Rectal smooth muscle tissue (tissue), 1 donor: ENCODE data around the gene AIF1L.

Experiments
- H3K27ac ChIP-seq: one replicate; pipeline ENCODE4 v1.7.0; 2013; ENCODE audit warnings: low read depth, low read length, inconsistent platforms
- H3K27me3 ChIP-seq: one replicate; pipeline ENCODE4 v1.7.0; 2013; ENCODE audit warnings: low read length; ENCODE audit not compliant: control insufficient read depth, insufficient read depth
- H3K36me3 ChIP-seq: one replicate; pipeline ENCODE4 v1.7.0; 2013; ENCODE audit warnings: low read length; ENCODE audit not compliant: control insufficient read depth, insufficient read depth
- H3K4me1 ChIP-seq: one replicate; pipeline ENCODE4 v1.7.0; 2013; ENCODE audit warnings: low read length; ENCODE audit not compliant: control insufficient read depth, insufficient read depth
- H3K4me3 ChIP-seq: one replicate; pipeline ENCODE4 v1.7.0; 2013; ENCODE audit warnings: low read length
- H3K9ac ChIP-seq: one replicate; pipeline ENCODE4 v1.7.0; 2013; ENCODE audit warnings: low read length

The AIF1L gene

GRCh38 chr9:131062969-131063368, 33.4 kb upstream of the AIF1L start:
- Histone ChIP-seq H3K4me3 (no peak overlapping the region), H3K27me3 (no peaks in the 10 kb centered on the region), H3K9ac (no peak overlapping the region), H3K27ac (no peak overlapping the region), H3K36me3 (no peaks in the 10 kb centered on the region), H3K4me1 (no peaks in the 10 kb centered on the region)

DNA sequence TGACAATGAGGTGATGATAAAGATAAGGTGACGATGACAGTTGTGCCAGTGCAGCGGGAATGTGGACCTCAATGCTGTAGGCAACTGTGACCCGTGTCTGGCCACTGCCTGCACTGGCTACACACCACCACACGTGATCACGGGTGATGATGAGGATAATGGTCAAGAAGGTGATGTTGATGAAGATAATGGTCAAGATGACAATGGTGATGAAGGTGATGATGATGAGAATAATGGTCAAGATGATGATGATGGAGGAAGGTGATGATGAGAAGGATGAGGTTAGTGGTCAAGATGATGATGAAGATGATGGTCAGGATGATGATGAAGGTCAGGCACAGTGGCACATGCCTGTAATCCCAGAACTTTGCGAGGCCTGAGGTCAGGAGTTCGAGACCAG, 30.7 kb upstream of the AIF1L start:
- Histone ChIP-seq H3K4me3 (no peak overlapping the region), H3K36me3 (no peaks in the 10 kb centered on the region), H3K27ac (no peak overlapping the region), H3K27me3 (no peaks in the 10 kb centered on the region), H3K4me1 (no peaks in the 10 kb centered on the region), H3K9ac (no peak overlapping the region)

- no peak overlapping the region for H3K4me3 ChIP-seq
- H3K9ac ChIP-seq: no peak overlapping the region
- no peaks in the 10 kb centered on the region for H3K27me3 ChIP-seq
- H3K36me3 ChIP-seq: no peaks in the 10 kb centered on the region
- H3K4me1 ChIP-seq: no peaks in the 10 kb centered on the region
- no peak overlapping the region for H3K27ac ChIP-seq
These were observed 28.7 kb upstream of the AIF1L start for GRCh38 chr9:131067625-131068024.

DNA sequence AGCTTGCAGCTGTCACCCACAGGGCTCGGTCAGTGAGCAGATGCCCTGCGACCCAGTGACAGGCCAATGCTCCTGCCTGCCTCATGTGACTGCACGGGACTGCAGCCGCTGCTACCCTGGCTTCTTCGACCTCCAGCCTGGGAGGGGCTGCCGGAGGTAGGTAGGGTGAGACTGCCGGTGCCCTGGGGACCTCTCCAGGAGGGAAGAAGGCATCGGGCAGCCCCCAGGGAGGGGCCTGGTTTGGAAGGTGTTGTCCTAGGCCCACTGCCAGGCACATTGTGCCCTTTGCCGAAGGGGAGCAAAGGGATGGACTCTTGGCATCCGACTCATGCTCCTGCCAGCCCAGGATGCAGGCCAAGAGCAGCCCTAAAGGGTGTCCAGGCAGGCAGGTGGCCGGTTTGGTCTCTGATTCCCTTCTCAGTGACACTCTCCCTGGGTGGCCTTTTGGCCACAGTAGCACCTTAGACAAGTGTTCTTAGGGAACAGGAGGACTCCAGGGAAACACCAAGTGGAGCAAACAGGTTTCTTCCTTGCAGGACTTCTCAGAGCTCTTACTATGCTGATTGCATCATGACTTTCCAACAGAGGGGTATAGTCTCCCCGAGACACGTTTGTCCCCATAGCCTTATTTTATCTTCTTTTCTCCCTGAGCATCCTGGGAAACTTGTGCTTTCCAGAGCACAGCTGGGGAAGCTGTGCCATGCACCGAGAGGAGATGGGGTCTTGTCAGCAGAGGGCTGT, 28.1 kb upstream of the AIF1L start:
- no peak overlapping the region for H3K27ac ChIP-seq
- H3K9ac ChIP-seq: no peak overlapping the region
- H3K4me3 ChIP-seq: no peak overlapping the region

DNA sequence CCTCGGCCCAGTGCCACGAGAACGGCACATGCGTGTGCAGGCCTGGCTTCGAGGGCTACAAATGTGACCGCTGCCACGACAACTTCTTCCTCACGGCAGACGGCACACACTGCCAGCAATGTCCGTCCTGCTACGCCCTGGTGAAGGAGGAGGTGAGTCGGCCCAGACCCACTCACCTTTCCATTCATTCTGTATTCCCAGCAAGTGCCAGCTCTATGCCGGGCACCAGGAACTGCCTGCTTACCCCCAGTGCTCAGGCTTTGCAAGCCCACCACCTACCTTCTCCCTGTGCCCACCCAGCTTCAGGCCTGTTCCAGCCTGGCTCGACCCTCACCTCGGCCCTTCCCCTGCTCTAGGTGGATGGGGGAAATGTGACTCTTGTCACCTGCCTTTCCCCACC, 26.6 kb upstream of the AIF1L start:
- Histone ChIP-seq H3K27me3 (no peaks in the 10 kb centered on the region), H3K4me1 (no peaks in the 10 kb centered on the region), H3K36me3 (no peaks in the 10 kb centered on the region), H3K27ac (no peak overlapping the region), H3K4me3 (no peak overlapping the region), H3K9ac (no peak overlapping the region)

More for the DNA sequence above, 28.1 kb upstream of the AIF1L start:
- H3K36me3 ChIP-seq: no peaks in the 10 kb centered on the region
- H3K4me1 ChIP-seq: no peaks in the 10 kb centered on the region
- H3K27me3 ChIP-seq: no peaks in the 10 kb centered on the region

GRCh38 chr9:131072107-131072870, 24.0 kb upstream of the AIF1L start:
- Histone ChIP-seq H3K27ac (no peak overlapping the region), H3K4me3 (no peak overlapping the region), H3K9ac (no peak overlapping the region), H3K27me3 (no peaks in the 10 kb centered on the region), H3K4me1 (no peaks in the 10 kb centered on the region), H3K36me3 (no peaks in the 10 kb centered on the region)

DNA sequence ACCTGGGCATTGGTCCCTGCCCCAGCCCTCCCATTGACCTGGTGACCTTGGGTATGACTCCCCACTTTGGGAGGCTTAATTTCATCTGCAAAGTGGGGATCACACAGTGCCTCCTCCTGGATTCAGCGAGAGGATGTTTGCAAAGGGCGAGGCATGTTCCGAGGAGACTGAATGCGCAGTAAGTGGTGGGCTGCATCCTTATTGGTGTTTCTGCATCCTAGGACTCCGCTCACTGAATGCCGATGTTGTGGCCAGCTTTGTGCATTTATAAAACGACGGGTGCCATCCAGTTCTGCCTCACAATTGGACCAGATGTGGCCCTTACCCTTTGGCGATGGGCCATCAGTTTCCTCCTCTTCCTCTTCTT, 23.5 kb upstream of the AIF1L start:
- Histone ChIP-seq H3K27me3 (no peaks in the 10 kb centered on the region), H3K27ac (no peak overlapping the region), H3K4me3 (no peak overlapping the region), H3K9ac (no peak overlapping the region), H3K36me3 (no peaks in the 10 kb centered on the region), H3K4me1 (no peaks in the 10 kb centered on the region)

- no peaks in the 10 kb centered on the region for H3K36me3 ChIP-seq
- H3K4me3 ChIP-seq: no peak overlapping the region
- H3K27me3 ChIP-seq: no peaks in the 10 kb centered on the region
- H3K4me1 ChIP-seq: no peaks in the 10 kb centered on the region
- H3K9ac ChIP-seq: no peak overlapping the region
- no peak overlapping the region for H3K27ac ChIP-seq
These were observed 19.8 kb upstream of the AIF1L start for GRCh38 chr9:131076347-131077195.

DNA sequence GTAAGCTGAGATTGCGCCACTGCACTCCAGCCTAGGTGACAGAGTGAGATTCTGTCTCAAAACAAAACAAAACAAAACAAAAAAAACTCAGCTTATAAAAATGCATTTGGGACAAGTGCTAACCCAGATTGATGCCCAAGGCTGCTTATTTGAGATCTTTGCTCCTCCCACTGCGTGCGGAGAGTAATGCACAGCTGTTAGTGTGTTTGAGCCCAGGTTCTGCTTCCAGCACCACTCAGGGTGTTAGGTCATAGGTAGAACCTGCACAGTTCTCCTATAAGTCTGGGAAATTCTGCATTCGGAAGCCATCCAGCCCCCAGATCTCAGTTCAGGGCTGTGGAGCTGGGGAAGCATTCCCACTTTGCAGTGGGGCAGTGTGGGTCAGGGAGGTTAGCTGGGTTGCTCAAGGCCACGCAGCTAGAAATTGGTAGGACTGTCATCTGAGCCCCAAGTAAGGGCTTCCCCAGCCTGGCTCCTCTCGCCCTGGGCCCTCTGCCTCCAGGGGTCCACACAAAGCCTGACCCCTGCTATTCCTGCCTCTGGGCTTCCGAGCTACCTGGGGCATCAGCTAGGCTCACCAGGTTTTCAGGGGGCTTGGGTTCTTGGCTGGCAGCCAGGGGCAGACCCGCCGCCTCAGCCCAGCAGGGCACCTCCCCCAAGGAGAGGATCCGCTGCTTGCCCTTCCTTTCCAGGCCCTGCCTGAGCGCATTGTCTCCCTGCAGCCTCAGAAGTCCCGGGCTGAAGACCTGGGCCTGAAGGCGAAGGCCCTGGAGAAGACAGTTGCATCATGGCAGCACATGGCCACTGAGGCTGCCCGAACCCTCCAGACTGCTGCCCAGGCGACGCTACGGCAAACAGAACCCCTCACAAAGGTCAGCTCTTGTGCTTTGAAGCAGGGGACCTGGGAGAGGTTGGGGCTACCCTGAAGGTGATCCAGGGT, 17.6 kb upstream of the AIF1L start:
- Histone ChIP-seq H3K27me3 (no peaks in the 10 kb centered on the region), H3K36me3 (no peaks in the 10 kb centered on the region), H3K4me3 (no peak overlapping the region), H3K9ac (no peak overlapping the region), H3K4me1 (no peaks in the 10 kb centered on the region), H3K27ac (no peak overlapping the region)

- H3K4me3 ChIP-seq: no peak overlapping the region
- no peaks in the 10 kb centered on the region for H3K36me3 ChIP-seq
- H3K27ac ChIP-seq: no peak overlapping the region
- H3K9ac ChIP-seq: no peak overlapping the region
- H3K27me3 ChIP-seq: no peaks in the 10 kb centered on the region
- no peaks in the 10 kb centered on the region for H3K4me1 ChIP-seq
These were observed 15.7 kb upstream of the AIF1L start for GRCh38 chr9:131080589-131080988.

DNA sequence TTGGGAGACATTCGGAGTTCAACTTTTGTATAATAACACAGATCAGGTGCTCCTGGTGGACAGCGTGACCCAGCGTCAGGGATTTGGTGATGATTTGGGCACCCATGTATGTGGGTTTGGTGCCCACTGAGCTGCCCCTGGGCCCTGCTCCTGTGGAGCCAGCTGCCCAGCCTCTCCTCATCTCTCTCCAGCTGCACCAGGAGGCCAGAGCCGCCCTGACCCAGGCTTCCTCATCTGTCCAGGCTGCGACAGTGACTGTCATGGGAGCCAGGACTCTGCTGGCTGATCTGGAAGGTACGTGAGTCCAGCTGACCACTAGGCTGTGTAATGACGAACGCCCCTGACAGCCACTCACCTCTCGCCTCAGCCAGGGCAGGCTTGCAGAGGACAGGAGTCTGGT, 14.5 kb upstream of the AIF1L start:
- H3K9ac ChIP-seq: no peak overlapping the region
- H3K27ac ChIP-seq: no peak overlapping the region

More for the DNA sequence above, 14.5 kb upstream of the AIF1L start:
- no peaks in the 10 kb centered on the region for H3K4me1 ChIP-seq
- H3K27me3 ChIP-seq: no peaks in the 10 kb centered on the region
- no peak overlapping the region for H3K4me3 ChIP-seq
- no peaks in the 10 kb centered on the region for H3K36me3 ChIP-seq
